Neural progenitor cell (in vitro differentiated cells): Measurements from ENCODE around the gene LPIN1.

ENCODE experiments used
- CTCF ChIP-seq: fragments of 200-600 bp; sonication (generic); IDR thresholded peaks from 2 replicates; pipeline ENCODE4 v1.5.1; 2017; ENCODE audit warnings: antibody characterized with exemption, mild to moderate bottlenecking
- EZH2 ChIP-seq: fragments of 200-600 bp; sonication (generic); IDR thresholded peaks from 2 replicates; pipeline ENCODE4 v1.6.1; 2017; ENCODE audit warnings: antibody characterized with exemption, mild to moderate bottlenecking, moderate library complexity

GRCh38 chr2:11822746-11823451, 76.5 kb downstream of the LPIN1 start:
- TF ChIP-seq CTCF (no peak), EZH2 (no peak)
